ENCODE data around the gene SLC9A2. TPM values are rescaled to one million over a fixed set of nuclear protein-coding genes. Genes with fewer than 3 reads are reported as not detected.

The SLC9A2 gene
- total RNA-seq, 2 donors from 2014 or later = not detected

- ATAC-seq (no peak), DNase-seq (no peak)
- no peaks in the 10 kb centered on the region for H3K4me1 Mint-ChIP-seq
- H3K36me3 Mint-ChIP-seq (ENCODE audit: low read depth) = no peaks in the 10 kb centered on the region
- H3K27me3 Mint-ChIP-seq = peaks cover 35% of the 10 kb centered on the region
- no peaks in the 10 kb centered on the region for H3K9me3 ChIP-seq (ENCODE audit: control insufficient read depth, low read length, poor library complexity, severe bottlenecking)
- no peak overlapping the region for H3K4me3 Mint-ChIP-seq
- H3K27ac Mint-ChIP-seq = no peak overlapping the region
These were observed 16.0 kb downstream of the SLC9A2 start for GRCh38 chr2:102635317-102635716.

- no peak overlapping the region for H3K4me3 Mint-ChIP-seq
These were observed 17.0 kb downstream of the SLC9A2 start for GRCh38 chr2:102636283-102636907.

GRCh38 chr2:102637358-102637757, 18.0 kb downstream of the SLC9A2 start:
- no peak for ATAC-seq
- H3K27ac Mint-ChIP-seq = no peak overlapping the region
- peaks cover 49% of the 10 kb centered on the region for H3K27me3 Mint-ChIP-seq
- H3K9me3 ChIP-seq (ENCODE audit: control insufficient read depth, low read length, poor library complexity, severe bottlenecking) = no peaks in the 10 kb centered on the region
- no peaks in the 10 kb centered on the region for H3K4me1 Mint-ChIP-seq
- no peaks in the 10 kb centered on the region for H3K36me3 Mint-ChIP-seq (ENCODE audit: low read depth)
- no peak for DNase-seq
- no peak overlapping the region for H3K4me3 Mint-ChIP-seq

More at GRCh38 chr2:102636283-102636907, 17.0 kb downstream of the SLC9A2 start:
- H3K27ac Mint-ChIP-seq = no peak overlapping the region
- no peak for ATAC-seq
- no peaks in the 10 kb centered on the region for H3K9me3 ChIP-seq (ENCODE audit: control insufficient read depth, low read length, poor library complexity, severe bottlenecking)
- no peaks in the 10 kb centered on the region for H3K36me3 Mint-ChIP-seq (ENCODE audit: low read depth)
- H3K4me1 Mint-ChIP-seq = no peaks in the 10 kb centered on the region
- peaks cover 46% of the 10 kb centered on the region for H3K27me3 Mint-ChIP-seq
- no peak for DNase-seq

GRCh38 chr2:102639429-102639828, 20.1 kb downstream of the SLC9A2 start:
- Mint-ChIP-seq H3K4me3 (no peak overlapping the region), H3K27ac (no peak overlapping the region), H3K36me3 (ENCODE audit: low read depth) (no peaks in the 10 kb centered on the region), H3K27me3 (peaks cover 65% of the 10 kb centered on the region), H3K4me1 (no peaks in the 10 kb centered on the region)
- H3K9me3 ChIP-seq (ENCODE audit: control insufficient read depth, low read length, poor library complexity, severe bottlenecking) = no peaks in the 10 kb centered on the region
- ATAC-seq = no peak
- DNase-seq = no peak

- peaks cover 2% of the 10 kb centered on the region for H3K36me3 Mint-ChIP-seq (ENCODE audit: low read depth)
- no peaks in the 10 kb centered on the region for H3K9me3 ChIP-seq (ENCODE audit: control insufficient read depth, low read length, poor library complexity, severe bottlenecking)
- ATAC-seq = no peak
- peaks cover 28% of the 10 kb centered on the region for H3K27me3 Mint-ChIP-seq
- DNase-seq = no peak
- no peaks in the 10 kb centered on the region for H3K4me1 Mint-ChIP-seq
- H3K27ac Mint-ChIP-seq = no peak overlapping the region
- H3K4me3 Mint-ChIP-seq = no peak overlapping the region
These were observed 32.8 kb downstream of the SLC9A2 start for GRCh38 chr2:102652126-102652525.

- Mint-ChIP-seq H3K4me3 (no peak overlapping the region), H3K27ac (no peak overlapping the region), H3K4me1 (peaks cover 4% of the 10 kb centered on the region), H3K27me3 (peaks cover 44% of the 10 kb centered on the region), H3K36me3 (ENCODE audit: low read depth) (peaks cover 2% of the 10 kb centered on the region)
- ATAC-seq = no peak
- DNase-seq = no peak
- H3K9me3 ChIP-seq (ENCODE audit: control insufficient read depth, low read length, poor library complexity, severe bottlenecking) = no peaks in the 10 kb centered on the region
These were observed 38.4 kb downstream of the SLC9A2 start for GRCh38 chr2:102657770-102658169.

- ATAC-seq (no peak), DNase-seq (no peak)
- H3K9me3 ChIP-seq (ENCODE audit: control insufficient read depth, low read length, poor library complexity, severe bottlenecking) = no peaks in the 10 kb centered on the region
- H3K4me3 Mint-ChIP-seq = no peak overlapping the region
- H3K27me3 Mint-ChIP-seq = peaks cover 38% of the 10 kb centered on the region
- H3K4me1 Mint-ChIP-seq = peaks cover 4% of the 10 kb centered on the region
- H3K36me3 Mint-ChIP-seq (ENCODE audit: low read depth) = no peaks in the 10 kb centered on the region
- no peak overlapping the region for H3K27ac Mint-ChIP-seq
These were observed 40.7 kb downstream of the SLC9A2 start for GRCh38 chr2:102660070-102660469.

GRCh38 chr2:102660574-102660973, 41.2 kb downstream of the SLC9A2 start:
- ATAC-seq (no peak), DNase-seq (no peak)
- Mint-ChIP-seq H3K4me1 (peaks cover 4% of the 10 kb centered on the region), H3K36me3 (ENCODE audit: low read depth) (no peaks in the 10 kb centered on the region), H3K27ac (no peak overlapping the region), H3K27me3 (peaks cover 38% of the 10 kb centered on the region), H3K4me3 (no peak overlapping the region)
- H3K9me3 ChIP-seq (ENCODE audit: control insufficient read depth, low read length, poor library complexity, severe bottlenecking) = no peaks in the 10 kb centered on the region

GRCh38 chr2:102661846-102662245, 42.5 kb downstream of the SLC9A2 start:
- Mint-ChIP-seq H3K4me1 (peaks cover 4% of the 10 kb centered on the region), H3K36me3 (ENCODE audit: low read depth) (no peaks in the 10 kb centered on the region), H3K27ac (no peak overlapping the region), H3K27me3 (peaks cover 32% of the 10 kb centered on the region), H3K4me3 (no peak overlapping the region)
- no peak for DNase-seq
- ATAC-seq = no peak
- no peaks in the 10 kb centered on the region for H3K9me3 ChIP-seq (ENCODE audit: control insufficient read depth, low read length, poor library complexity, severe bottlenecking)

GRCh38 chr2:102662833-102663232, 43.5 kb downstream of the SLC9A2 start:
- peak overlapping the region; percentile 8 for H3K4me3 Mint-ChIP-seq
- no peaks in the 10 kb centered on the region for H3K36me3 Mint-ChIP-seq (ENCODE audit: low read depth)
- no peak for ATAC-seq
- peaks cover 4% of the 10 kb centered on the region for H3K4me1 Mint-ChIP-seq
- no peak overlapping the region for H3K27ac Mint-ChIP-seq
- H3K9me3 ChIP-seq (ENCODE audit: control insufficient read depth, low read length, poor library complexity, severe bottlenecking) = no peaks in the 10 kb centered on the region
- peaks cover 32% of the 10 kb centered on the region for H3K27me3 Mint-ChIP-seq
- DNase-seq = no peak

GRCh38 chr2:102663381-102663780, 44.0 kb downstream of the SLC9A2 start:
- H3K27me3 Mint-ChIP-seq = peaks cover 32% of the 10 kb centered on the region
- no peaks in the 10 kb centered on the region for H3K9me3 ChIP-seq (ENCODE audit: control insufficient read depth, low read length, poor library complexity, severe bottlenecking)
- DNase-seq (no peak), ATAC-seq (no peak)
- H3K36me3 Mint-ChIP-seq (ENCODE audit: low read depth) = no peaks in the 10 kb centered on the region
- peaks cover 4% of the 10 kb centered on the region for H3K4me1 Mint-ChIP-seq
- H3K4me3 Mint-ChIP-seq = no peak overlapping the region
- no peak overlapping the region for H3K27ac Mint-ChIP-seq

- DNase-seq (no peak), ATAC-seq (no peak)
- Mint-ChIP-seq H3K4me1 (peaks cover 4% of the 10 kb centered on the region), H3K36me3 (ENCODE audit: low read depth) (no peaks in the 10 kb centered on the region), H3K4me3 (no peak overlapping the region), H3K27me3 (peaks cover 40% of the 10 kb centered on the region), H3K27ac (no peak overlapping the region)
- H3K9me3 ChIP-seq (ENCODE audit: control insufficient read depth, low read length, poor library complexity, severe bottlenecking) = no peaks in the 10 kb centered on the region
These were observed 45.1 kb downstream of the SLC9A2 start for GRCh38 chr2:102664471-102664909.

GRCh38 chr2:102667072-102667471, 47.7 kb downstream of the SLC9A2 start:
- Mint-ChIP-seq H3K27me3 (peaks cover 37% of the 10 kb centered on the region), H3K4me1 (peaks cover 4% of the 10 kb centered on the region), H3K36me3 (ENCODE audit: low read depth) (no peaks in the 10 kb centered on the region), H3K4me3 (no peak overlapping the region), H3K27ac (no peak overlapping the region)
- DNase-seq = no peak
- ATAC-seq = no peak
- no peaks in the 10 kb centered on the region for H3K9me3 ChIP-seq (ENCODE audit: control insufficient read depth, low read length, poor library complexity, severe bottlenecking)

GRCh38 chr2:102668171-102668570, 48.8 kb downstream of the SLC9A2 start:
- no peak for DNase-seq
- no peaks in the 10 kb centered on the region for H3K9me3 ChIP-seq (ENCODE audit: control insufficient read depth, low read length, poor library complexity, severe bottlenecking)
- no peak for ATAC-seq
- H3K4me3 Mint-ChIP-seq = no peak overlapping the region
- no peaks in the 10 kb centered on the region for H3K4me1 Mint-ChIP-seq
- H3K27ac Mint-ChIP-seq = no peak overlapping the region
- peaks cover 32% of the 10 kb centered on the region for H3K27me3 Mint-ChIP-seq
- H3K36me3 Mint-ChIP-seq (ENCODE audit: low read depth) = no peaks in the 10 kb centered on the region

All from T-helper 17 cell (primary cell).